Astrocyte of the spinal cord (primary cell): ENCODE data around the gene ZFAND2B.
"Not testable (repeated sequence)": the region's sequence is repeated elsewhere in the genome, so short reads cannot be mapped to it uniquely, and the experiment has no call there.

Experiments used
- DNase-seq: peaks from one replicate; pipeline ENCODE4 v3.0.0; 2011; ENCODE audit warnings: low read depth, low spot score
- H3K4me3 ChIP-seq: 2 replicates; pipeline ENCODE4 v1.5.1; 2011; ENCODE audit warnings: low read depth, mild to moderate bottlenecking, low read length, moderate library complexity
- in situ Hi-C: cut with HindIII; loops from 2 replicates; pipeline ENCODE4 v1.10.0; 2017; ENCODE audit warnings: low sequenced_read_pairs
- TF ChIP-seq, protein P1 (sequence below): IDR thresholded peaks from 2 replicates; pipeline ENCODE4 v1.5.1; 2012; ENCODE audit warnings: low read depth, mild to moderate bottlenecking, low read length, inconsistent platforms

ZFAND2B gene

DNA sequence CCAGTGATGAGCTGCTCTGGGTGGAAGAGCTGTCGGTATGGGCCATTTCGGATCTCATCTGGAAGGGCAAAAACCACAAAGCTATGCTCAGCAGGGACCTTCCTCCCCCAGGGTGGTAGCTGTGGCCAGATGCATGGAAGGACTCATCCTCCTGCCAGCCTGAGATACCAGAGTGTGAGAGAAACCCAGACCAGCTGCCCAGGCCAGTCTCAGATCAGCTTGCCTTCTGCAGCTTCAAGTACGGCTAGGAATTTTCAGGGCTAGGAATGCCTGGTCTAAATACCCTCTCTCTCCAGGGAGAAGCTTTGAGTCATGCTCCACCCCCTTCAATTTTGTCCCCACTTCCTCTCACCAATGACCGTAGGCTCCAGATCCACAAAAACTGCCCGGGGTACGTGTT is 45.1 kb downstream of the ZFAND2B start:
- in situ Hi-C loops = no loop called here
- TF ChIP-seq, protein P1, sequence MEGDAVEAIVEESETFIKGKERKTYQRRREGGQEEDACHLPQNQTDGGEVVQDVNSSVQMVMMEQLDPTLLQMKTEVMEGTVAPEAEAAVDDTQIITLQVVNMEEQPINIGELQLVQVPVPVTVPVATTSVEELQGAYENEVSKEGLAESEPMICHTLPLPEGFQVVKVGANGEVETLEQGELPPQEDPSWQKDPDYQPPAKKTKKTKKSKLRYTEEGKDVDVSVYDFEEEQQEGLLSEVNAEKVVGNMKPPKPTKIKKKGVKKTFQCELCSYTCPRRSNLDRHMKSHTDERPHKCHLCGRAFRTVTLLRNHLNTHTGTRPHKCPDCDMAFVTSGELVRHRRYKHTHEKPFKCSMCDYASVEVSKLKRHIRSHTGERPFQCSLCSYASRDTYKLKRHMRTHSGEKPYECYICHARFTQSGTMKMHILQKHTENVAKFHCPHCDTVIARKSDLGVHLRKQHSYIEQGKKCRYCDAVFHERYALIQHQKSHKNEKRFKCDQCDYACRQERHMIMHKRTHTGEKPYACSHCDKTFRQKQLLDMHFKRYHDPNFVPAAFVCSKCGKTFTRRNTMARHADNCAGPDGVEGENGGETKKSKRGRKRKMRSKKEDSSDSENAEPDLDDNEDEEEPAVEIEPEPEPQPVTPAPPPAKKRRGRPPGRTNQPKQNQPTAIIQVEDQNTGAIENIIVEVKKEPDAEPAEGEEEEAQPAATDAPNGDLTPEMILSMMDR = no peak
- no peak overlapping the region for H3K4me3 ChIP-seq
- DNase-seq = no peak

DNA sequence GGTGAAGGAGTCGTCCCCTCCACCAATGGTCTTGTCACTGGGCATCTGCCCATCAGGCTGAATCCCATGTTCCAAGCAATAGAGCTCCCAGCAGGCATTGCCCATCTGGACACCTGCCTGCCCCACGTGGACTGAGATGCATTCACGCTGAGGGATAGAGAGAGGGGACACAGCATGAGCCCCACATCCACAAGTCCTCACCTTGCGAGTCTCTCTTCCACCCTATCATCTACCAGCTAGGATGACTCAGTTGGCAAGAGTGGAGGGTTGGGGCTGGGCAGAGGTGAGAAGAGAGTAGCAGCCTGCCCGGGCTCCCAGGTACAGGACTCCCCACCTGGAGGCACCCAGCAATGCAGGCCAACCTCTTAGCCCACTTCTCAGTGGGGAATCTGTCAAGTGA is 45.5 kb downstream of the ZFAND2B start:
- no peak for DNase-seq
- TF ChIP-seq, protein P1 = no peak
- in situ Hi-C loops = no loop called here
- no peak overlapping the region for H3K4me3 ChIP-seq

DNA sequence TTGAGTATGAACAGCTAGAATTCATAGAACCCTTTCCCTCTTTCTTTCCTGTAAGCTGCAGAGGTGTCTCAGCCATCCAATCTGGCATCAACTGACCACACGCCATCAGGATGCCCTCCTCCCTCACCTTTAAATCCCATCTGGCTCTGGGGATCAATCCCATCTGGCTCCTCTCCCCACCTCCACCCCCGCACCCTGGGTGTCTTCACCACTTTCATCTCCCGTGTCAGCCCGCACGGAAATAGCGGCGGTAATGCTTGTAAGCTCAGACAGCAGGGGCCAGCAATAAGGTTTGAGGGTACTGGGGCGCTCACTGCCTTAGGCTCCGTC is 46.0 kb downstream of the ZFAND2B start:
- in situ Hi-C loops = no loop called here

DNA sequence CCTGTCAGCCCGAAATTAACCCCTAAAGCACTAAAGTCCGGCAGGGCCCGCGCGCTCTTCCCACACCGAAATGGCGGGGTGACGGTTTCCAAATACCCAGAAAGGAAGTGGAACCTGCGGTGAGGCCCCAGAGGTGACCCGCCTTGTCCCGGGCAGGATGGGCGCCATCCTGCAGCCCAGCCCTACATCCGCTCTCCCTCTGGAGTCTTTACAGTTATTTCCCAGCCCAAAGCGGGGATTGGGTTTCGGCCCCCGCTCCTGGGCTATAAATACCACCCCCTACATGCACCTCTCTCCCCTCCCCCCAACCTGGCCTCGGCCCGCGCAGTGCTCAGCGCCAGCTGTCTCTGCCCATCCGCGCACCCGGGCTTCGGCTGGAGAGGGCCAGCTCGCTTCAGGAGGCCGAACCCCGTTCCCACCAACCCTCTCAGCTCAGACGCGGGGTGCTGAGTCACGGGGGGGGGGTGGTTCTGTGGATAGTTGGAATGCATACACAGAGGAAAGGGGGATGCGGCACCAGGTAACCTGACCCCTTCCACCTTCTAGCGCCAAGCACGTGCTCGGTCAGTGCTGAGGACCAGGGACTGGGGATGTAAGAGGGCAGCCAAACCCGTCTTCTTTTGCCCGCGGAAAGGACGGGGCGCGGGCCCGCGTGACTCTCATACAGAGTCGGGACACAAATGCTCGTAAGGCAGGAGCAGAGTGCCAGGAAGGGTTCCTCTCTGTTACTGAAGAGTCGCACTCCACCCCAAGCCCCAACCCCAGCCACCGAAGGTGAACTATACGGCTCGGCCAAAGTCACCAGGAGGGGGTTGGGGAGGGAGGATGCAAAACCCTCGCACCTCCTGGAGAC is 46.5 kb downstream of the ZFAND2B start, which contains the start of gene TUBA4B:
TSS of gene TUBA4B (plus strand) at position 344 of the 853 bp plus-strand sequence. CDS start at position 509, 165 bp downstream.
- DNase-seq = no peak
- in situ Hi-C loops = no loop called here
- TF ChIP-seq, protein P1 = no peak
- peak within 1 kb of the TSS; percentile 46 for H3K4me3 ChIP-seq

More for the DNA sequence above, 46.0 kb downstream of the ZFAND2B start:
- peak overlapping the region; percentile 46 for H3K4me3 ChIP-seq
- TF ChIP-seq, protein P1 = no peak
- DNase-seq = no peak

DNA sequence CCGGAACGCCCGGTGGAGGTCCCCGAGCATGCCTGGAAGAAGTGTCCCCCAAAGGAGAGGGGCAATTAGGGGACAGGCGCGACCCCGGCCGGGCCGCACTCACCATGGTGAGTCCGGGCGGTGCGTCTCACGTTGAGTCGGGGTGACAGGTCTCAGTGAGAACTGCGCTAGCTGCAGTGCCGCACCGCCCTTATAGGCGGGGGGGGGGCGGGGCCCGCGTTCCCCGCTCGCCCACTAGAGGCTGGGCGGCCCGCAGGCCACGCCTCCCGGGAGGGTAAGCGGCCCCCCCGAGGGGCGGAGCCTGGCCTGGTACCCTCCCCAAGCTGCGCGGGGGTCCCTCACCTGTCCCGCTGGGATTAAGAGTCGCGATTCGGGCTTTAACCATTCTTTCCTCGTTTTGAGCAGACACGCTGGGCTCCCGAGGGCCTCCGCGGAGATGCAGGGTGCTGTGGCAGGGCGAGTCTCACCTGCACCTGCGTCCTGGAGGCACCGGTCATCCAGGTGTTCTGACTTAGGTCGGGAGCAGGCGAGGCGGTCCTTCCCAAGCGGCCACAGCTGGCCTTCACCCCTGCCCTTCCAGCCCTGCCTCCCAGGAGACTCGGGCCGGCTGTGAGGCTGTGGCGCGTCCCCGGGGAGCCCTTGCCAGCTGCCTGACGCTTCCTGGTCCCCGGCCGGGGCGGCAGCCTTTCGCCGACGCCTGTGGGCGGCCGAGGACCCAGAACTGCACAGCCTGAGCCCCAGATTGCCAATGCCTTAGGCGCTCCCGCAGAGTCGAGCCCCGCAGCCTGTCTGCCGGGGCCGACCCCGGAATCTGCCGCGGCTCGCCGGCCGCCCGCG is 47.4 kb downstream of the ZFAND2B start, which contains the start of gene TUBA4A:
TSS of gene TUBA4A (minus strand) at position 166 of the 837 bp plus-strand sequence. CDS start at position 106, 60 bp downstream.
- peak within 1 kb of the TSS; percentile 46 for H3K4me3 ChIP-seq
- in situ Hi-C loops = no loop called here
- DNase-seq = peak; percentile 41
- TF ChIP-seq, protein P1 = no peak

DNA sequence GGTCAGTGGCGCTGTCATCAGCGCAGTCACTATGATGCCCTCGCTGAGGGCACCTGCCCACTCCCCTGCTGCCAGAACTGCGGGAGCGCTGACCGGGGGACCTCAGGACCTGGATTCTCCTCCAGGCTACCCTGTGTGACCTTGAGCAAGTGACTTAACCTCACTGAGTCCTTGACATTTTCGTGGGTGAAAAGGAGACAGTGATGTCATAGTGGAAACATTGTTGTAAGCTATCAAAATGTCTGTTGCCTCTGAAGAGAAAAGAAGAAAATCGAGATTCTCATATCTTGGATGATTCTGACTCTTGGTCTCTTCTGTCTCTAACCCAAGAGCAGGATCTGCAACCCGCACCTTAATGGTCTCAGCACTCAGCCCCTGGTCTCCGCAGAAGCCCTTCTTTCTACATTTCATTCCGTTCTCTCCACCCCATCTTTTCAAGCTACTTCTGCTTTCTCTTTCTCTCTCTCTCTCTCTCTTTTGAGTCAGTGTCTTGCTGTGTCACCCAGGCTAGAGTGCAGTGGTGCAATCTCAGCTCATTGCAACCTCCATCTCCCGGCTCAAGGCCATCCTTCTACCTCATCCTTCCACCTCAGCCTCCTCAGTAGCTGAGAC is 48.1 kb downstream of the ZFAND2B start:
- DNase-seq = no peak

DNA sequence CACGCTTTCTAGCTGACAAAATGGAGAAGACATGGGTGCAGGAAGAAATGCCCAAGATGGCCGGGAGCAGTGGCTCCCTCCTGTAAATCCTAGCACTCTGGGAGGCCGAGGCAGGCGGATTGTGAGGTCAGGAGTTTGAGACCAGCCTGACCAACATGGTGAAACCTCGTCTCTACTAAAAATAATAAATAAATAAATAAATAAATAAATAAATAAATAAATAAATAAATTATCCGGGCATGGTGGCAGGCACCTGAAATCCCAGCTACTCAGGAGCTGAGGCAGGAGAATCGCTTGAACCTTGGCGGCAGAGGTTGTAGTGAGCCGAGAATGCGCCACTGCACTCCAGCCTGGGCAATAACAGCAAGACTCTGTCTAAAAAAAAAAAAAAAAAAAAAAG is 52.4 kb downstream of the ZFAND2B start:
- in situ Hi-C loops, H3K4me3 ChIP-seq, DNase-seq: not testable (repeated sequence)

More for the DNA sequence above, 48.1 kb downstream of the ZFAND2B start:
- TF ChIP-seq, protein P1 = no peak
- no peak overlapping the region for H3K4me3 ChIP-seq
- in situ Hi-C loops = no loop called here
